Testis (tissue), 2 donors: ENCODE measurements around the gene ABCA13.

Source experiments
- CTCF ChIP-seq, 3 experiments: fragments of 450-650 bp in 2 of 3; fragments of 200-600 bp in 1 of 3; sonication (generic) in 1 of 3; IDR thresholded peaks; one replicate each; pipeline ENCODE4 v1.5.1; 2016 to 2019; ENCODE audit warnings: antibody characterized with exemption in 3 of 3, mild to moderate bottlenecking in 2 of 3, moderate library complexity in 1 of 3
- POLR2A ChIP-seq: fragments of 450-650 bp; IDR thresholded peaks from one replicate; pipeline ENCODE4 v1.6.1; 2017; ENCODE audit warnings: antibody characterized with exemption, mild to moderate bottlenecking, moderate library complexity

- TF ChIP-seq CTCF (IDR thresholded peaks at IDR 0.05) (no peak), POLR2A (no peak)
Measured at GRCh38 chr7:48147078-48147591, 24.1 kb upstream of the ABCA13 start.
